K562 (cell line): Measurements from ENCODE around the gene COL15A1. TPM values are rescaled to one million over a fixed set of nuclear protein-coding genes. Genes with fewer than 3 reads are reported as not detected.

Source experiments
- ATAC-seq: fragments of 200-7000 bp; cut with Tn5 transposase; 3 replicates; pipeline ENCODE4 v1.9.1; 2020; ENCODE audit warnings: moderate library complexity
- BruUV-seq: library from RNA; stranded (reverse); fragments of 400-500 nt; replicated peaks from 2 replicates; lab custom pipeline; 2021; lab: Mats Ljungman, UMichigan
- CTCF ChIA-PET: fragments of 300-600 bp; formaldehyde crosslinking; extraction: SDS; loops from one replicate; lab custom pipeline; 2021; ENCODE audit warnings: low intra/inter-chr PET ratio; lab: Yijun Ruan, JAX
- POLR2A ChIA-PET: fragments of 300-600, 350-650 bp; sonication (Branson Sonifier 250); formaldehyde crosslinking; extraction: SDS; loops from one replicate; lab custom pipeline; 2021; ENCODE audit warnings: antibody characterized with exemption, inconsistent platforms; lab: Yijun Ruan, JAX
- DNase-seq, 4 experiments: peaks; one replicate each; pipeline versions ENCODE4 v3.0.0 to v3.0.0-alpha.2; 2011 to 2018; ENCODE audit warnings: low spot score in 3 of 4, mixed read lengths in 3 of 4; ENCODE audit errors: extremely low read depth in 1 of 4
- FAIRE-seq: peaks from 2 replicates; lab custom pipeline; 2011; peaks lifted over from hg19 to GRCh38; lab: Jason Lieb, UNC
- H2AFZ ChIP-seq: 2 replicates; pipeline ENCODE4 v1.6.0; 2011; ENCODE audit warnings: low read depth, low read length, control low read depth, inconsistent platforms
- H3K27ac ChIP-seq: fragments of 200-600 bp; 3 replicates; pipeline ENCODE4 v1.8.0; 2011; ENCODE audit warnings: low read depth, mild to moderate bottlenecking, control low read depth, inconsistent platforms, low read length, moderate library complexity, mixed read lengths; ENCODE audit errors: extremely low read depth
- H3K27me3 ChIP-seq, 2 experiments: fragments of 300-600 bp in 1 of 2; 2 replicates in 1 of 2; 3 replicates in 1 of 2; pipeline versions ENCODE4 v1.6.0 to v1.8.0; 2011; ENCODE audit warnings: inconsistent platforms in 2 of 2, low read length in 2 of 2, mild to moderate bottlenecking in 1 of 2, mixed read lengths in 1 of 2, moderate library complexity in 1 of 2; ENCODE audit not compliant: control insufficient read depth in 2 of 2, insufficient read depth in 2 of 2
- H3K36me3 ChIP-seq: fragments of 300-600 bp; 3 replicates; pipeline ENCODE4 v1.8.0; 2011; ENCODE audit warnings: mild to moderate bottlenecking, low read length, inconsistent platforms; ENCODE audit not compliant: control insufficient read depth, insufficient read depth
- H3K4me1 ChIP-seq, 2 experiments: fragments of 200-600 bp in 1 of 2; replicated peaks in 1 of 2; 2 replicates in 1 of 2; 3 replicates in 1 of 2; pipeline versions ENCODE4 v1.5.1 to v1.8.0; 2011; ENCODE audit warnings: inconsistent platforms in 2 of 2, low read length in 2 of 2, mild to moderate bottlenecking in 1 of 2, mixed read lengths in 1 of 2, moderate library complexity in 1 of 2; ENCODE audit not compliant: control insufficient read depth in 2 of 2, insufficient read depth in 2 of 2
- H3K4me2 ChIP-seq: 2 replicates; pipeline ENCODE4 v1.6.1; 2011; ENCODE audit warnings: low read length, control low read depth, inconsistent platforms, mixed read lengths; ENCODE audit not compliant: insufficient read depth
- H3K4me3 ChIP-seq: fragments of 200-600 bp; sonication (generic), shearing (Covaris generic); 2 replicates; pipeline ENCODE4 v1.5.1; 2016; ENCODE audit warnings: control low read depth, inconsistent platforms
- H3K79me2 ChIP-seq: fragments of 200-600 bp; 3 replicates; pipeline ENCODE4 v1.8.0; 2011; ENCODE audit warnings: low read length, inconsistent platforms; ENCODE audit not compliant: control insufficient read depth, insufficient read depth
- H3K9ac ChIP-seq, 2 experiments: 2 replicates each; pipeline versions ENCODE4 v1.6.0 to v1.6.1; 2011; ENCODE audit warnings: low read depth in 2 of 2, low read length in 2 of 2, control low read depth in 1 of 2, inconsistent platforms in 1 of 2, mild to moderate bottlenecking in 1 of 2, mixed read lengths in 1 of 2; ENCODE audit not compliant: insufficient read depth in 1 of 2
- H3K9me1 ChIP-seq: one replicate; pipeline ENCODE4 v1.6.0; 2011; ENCODE audit warnings: inconsistent platforms, mild to moderate bottlenecking, low read length, moderate library complexity; ENCODE audit not compliant: control insufficient read depth, insufficient read depth
- H3K9me3 ChIP-seq: replicated peaks from 2 replicates; pipeline ENCODE4 v1.5.1; 2011; ENCODE audit warnings: low read depth, low read length, inconsistent platforms; ENCODE audit not compliant: control insufficient read depth, insufficient read depth
- H4K20me1 ChIP-seq: replicated peaks from 2 replicates; pipeline ENCODE4 v1.6.1; 2011; ENCODE audit warnings: low read length, inconsistent platforms, mixed read lengths; ENCODE audit not compliant: control insufficient read depth, insufficient read depth
- MAX ChIP-seq: sonication (generic); formaldehyde crosslinking; IDR thresholded peaks from 2 replicates; pipeline ENCODE4 v1.9.0; 2022; ENCODE audit warnings: mild to moderate bottlenecking, missing genetic modification reagents
- NCOA6 ChIP-seq: fragments of 450-650 bp; IDR thresholded peaks from 2 replicates; pipeline ENCODE4 v1.6.1; 2017; ENCODE audit warnings: mild to moderate bottlenecking
- POLR2B ChIP-seq: fragments of 450-650 bp; IDR thresholded peaks from 2 replicates; pipeline ENCODE4 v1.6.1; 2018; ENCODE audit warnings: low read depth; ENCODE audit not compliant: partially characterized antibody
- POLR2H ChIP-seq: IDR thresholded peaks from 2 replicates; pipeline ENCODE4 v1.6.1; 2016; ENCODE audit warnings: missing genetic modification characterization, low read depth, mild to moderate bottlenecking, control low read depth, missing compliant biosample characterization, moderate library complexity
- RERE ChIP-seq: sonication (generic); formaldehyde crosslinking; IDR thresholded peaks from 2 replicates; pipeline ENCODE4 v1.8.0; 2023; ENCODE audit warnings: missing genetic modification reagents, mild to moderate bottlenecking, borderline replicate concordance
- TEAD4 ChIP-seq, 2 experiments: sonication (generic) in 1 of 2; formaldehyde crosslinking in 1 of 2; IDR thresholded peaks; 2 replicates each; pipeline versions ENCODE4 v1.6.1 to v1.8.0; 2012 to 2022; ENCODE audit warnings: borderline replicate concordance in 1 of 2, inconsistent platforms in 1 of 2, low read length in 1 of 2, mild to moderate bottlenecking in 1 of 2, missing genetic modification reagents in 1 of 2
- ZBTB9 ChIP-seq: fragments of 450-650 bp; formaldehyde crosslinking; IDR thresholded peaks from 2 replicates; pipeline ENCODE4 v1.4.0; 2020; ENCODE audit warnings: mild to moderate bottlenecking, moderate library complexity
- ZC3H4 ChIP-seq: sonication (generic); formaldehyde crosslinking; IDR thresholded peaks from 2 replicates; pipeline ENCODE4 v1.9.0; 2021; ENCODE audit warnings: missing genetic modification reagents, borderline replicate concordance
- ZNF408 ChIP-seq: fragments of 250-450 bp; sonication (Bioruptor Pico); IDR thresholded peaks from 2 replicates; pipeline ENCODE4 v1.4.0; 2020; ENCODE audit warnings: low read depth, mild to moderate bottlenecking, moderate library complexity
- ZNF778 ChIP-seq: fragments of 450-650 bp; formaldehyde crosslinking; IDR thresholded peaks from 2 replicates; pipeline ENCODE4 v1.4.0; 2020; ENCODE audit warnings: mild to moderate bottlenecking, moderate library complexity
- WGBS: fragments of 100-300 bp; shearing (Covaris generic); methylation state at CpG from one replicate; pipeline ENCODE4 v1.1.6; 2016; ENCODE audit warnings: low coverage, mixed read lengths; ENCODE audit not compliant: insufficient coverage; ENCODE audit errors: missing lambda C conversion rate; 5-methylcytosine and 5-hydroxymethylcytosine counted together
- in situ Hi-C: fragments of 300-500 bp; cut with MboI; formaldehyde crosslinking; loops from 4 replicates; pipeline ENCODE4 v1.15.0; 2018; ENCODE audit warnings: inconsistent platforms, mixed read lengths
- intact Hi-C: fragments of 100-400 bp; cut with micrococcal nuclease; formaldehyde crosslinking; loops from 2 replicates; pipeline ENCODE4 v1.14.2; 2022
- polyA plus RNA-seq, 8 experiments: library from polyadenylated mRNA; depleted of rRNA in 4 of 8; stranded (reverse) in 5 of 8; unstranded in 3 of 8; fragments of >200 nt; fragmentation: Nextera tagmentation in 2 of 8; fragmentation: Illumina TruSeq in 1 of 8; extraction: Ambion mirVana in 2 of 8; extraction: Trizol in 1 of 8; gene quantifications; 2 replicates each; pipeline versions ENCODE4 v1.2.1 to v1.2.3, GENCODE V29; 2011 to 2014; ENCODE audit warnings: inconsistent platforms in 1 of 8, missing spikeins in 1 of 8
- total RNA-seq, 7 experiments: library from RNA; depleted of rRNA in 6 of 7; stranded (reverse); fragments of >200 nt in 6 of 7; fragmentation: Illumina TruSeq in 2 of 7; extraction: Trizol in 2 of 7; gene quantifications; 2 replicates each; pipeline versions ENCODE4 v1.2.1 to v1.2.3, GENCODE V29; 2011 to 2021; ENCODE audit warnings: low replicate concordance in 1 of 7
- TF ChIP-seq, protein P1 (sequence below): sonication (generic); formaldehyde crosslinking; IDR thresholded peaks from 2 replicates; pipeline ENCODE4 v1.8.0; 2022; ENCODE audit warnings: missing genetic modification reagents, mild to moderate bottlenecking, moderate library complexity, borderline replicate concordance

Gene COL15A1
- total and polyA plus RNA-seq, 9 of the 15 experiments (the other 6 are each of a cell fraction or from before 2014, with no cell fraction given): 0.46 to 5.1 (median 2.6) TPM

GRCh38 chr9:99105152-99106043 is 161.7 kb downstream of the COL15A1 start:
- Histone ChIP-seq H3K4me1 (peaks cover 22 to 42% of the 10 kb centered on the region in 2 experiments), H4K20me1 (no peaks in the 10 kb centered on the region), H3K9me1 (no peaks in the 10 kb centered on the region), H3K4me2 (peak overlapping the region; percentile 90), H3K27me3 (no peaks in the 10 kb centered on the region), H3K9me3 (no peaks in the 10 kb centered on the region), H3K4me3 (peak overlapping the region; percentile 76), H3K27ac (peak overlapping the region; percentile 75), H3K36me3 (peaks cover 10% of the 10 kb centered on the region; the same call in 1 of the 3 replicates), H3K9ac (peak overlapping the region; percentile 71 to 95), H2AFZ (peak overlapping the region; percentile 34), H3K79me2 (peaks cover 51% of the 10 kb centered on the region)
- ATAC-seq (peak; percentile 76), FAIRE-seq (peak; percentile 72), DNase-seq (peak; percentile 71 to 87 (median 82))
- ChIA-PET POLR2A (interaction anchor here (0.7 to 4.5 kb wide), 14 partner anchors 8 to 863 kb away, joined by 3 to 40 read pairs (median 6); no protein-coding TSS in a partner anchor), CTCF (interaction anchor here (0.7 to 1.2 kb wide), 4 partner anchors 105 to 257 kb away, joined by 3 to 7 read pairs (median 4); no protein-coding TSS in a partner anchor)
- intact Hi-C loops: loop anchor here (1.0 to 5.0 kb wide), 3 partner anchors 30 to 48 kb away; no protein-coding TSS in a partner anchor
- BruUV-seq: no TSS peak
- in situ Hi-C loops: no loop called here
- WGBS: 2% methylated on average over 31 of the region's 118 CpGs
- TF ChIP-seq MAX (CRISPR knock-in tag): no peak
- TF ChIP-seq ZC3H4: 0 out of 2 replicates have a peak, but pooled peaks have one; percentile 47
- TF ChIP-seq, protein P1, sequence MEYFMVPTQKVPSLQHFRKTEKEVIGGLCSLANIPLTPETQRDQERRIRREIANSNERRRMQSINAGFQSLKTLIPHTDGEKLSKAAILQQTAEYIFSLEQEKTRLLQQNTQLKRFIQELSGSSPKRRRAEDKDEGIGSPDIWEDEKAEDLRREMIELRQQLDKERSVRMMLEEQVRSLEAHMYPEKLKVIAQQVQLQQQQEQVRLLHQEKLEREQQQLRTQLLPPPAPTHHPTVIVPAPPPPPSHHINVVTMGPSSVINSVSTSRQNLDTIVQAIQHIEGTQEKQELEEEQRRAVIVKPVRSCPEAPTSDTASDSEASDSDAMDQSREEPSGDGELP (CRISPR knock-in tag): peak; percentile 28; the same call in 1 of the 2 replicates
- no peak for TF ChIP-seq TEAD4 (IDR thresholded peaks at IDR 0.05; ENCODE audit: low read length)
- TF ChIP-seq TEAD4 (CRISPR knock-in tag; IDR thresholded peaks at IDR 0.05; ENCODE audit: borderline replicate concordance): no peak
- no peak for TF ChIP-seq RERE
- TF ChIP-seq ZNF408 (CRISPR knock-in tag): no peak
- no peak for TF ChIP-seq NCOA6
- 0 out of 2 replicates have a peak, but pooled peaks have one; percentile 58 for TF ChIP-seq POLR2H (tag)
- TF ChIP-seq ZNF778 (CRISPR knock-in tag): no peak
- no peak for TF ChIP-seq POLR2B
- peak; percentile 64; the same call in 1 of the 2 replicates for TF ChIP-seq ZBTB9 (CRISPR knock-in tag)
